Cardiac fibroblast (primary cell): Measurements from ENCODE around the gene STMND1.
A peak's percentile ranks its signal among the peaks of the same experiment; 100 is the strongest.

Experiments used
- DNase-seq, 2 donors: peaks; one replicate each; pipeline versions ENCODE4 v3.0.0 to v3.0.0-alpha.2; 2010; ENCODE audit warnings: low read depth in 2 of 2
- H3K4me3 ChIP-seq, 2 donors: replicated peaks in 1 of 2; 1 replicate in 1 of 2; 2 replicates in 1 of 2; pipeline ENCODE4 v1.5.1; 2011; ENCODE audit warnings: low read depth in 2 of 2, low read length in 2 of 2, mild to moderate bottlenecking in 2 of 2, moderate library complexity in 1 of 2
- CTCF ChIP-seq: IDR thresholded peaks from one replicate; pipeline ENCODE4 v1.5.1; 2011; ENCODE audit warnings: low read depth, mild to moderate bottlenecking, low read length, inconsistent platforms

Gene STMND1

DNA sequence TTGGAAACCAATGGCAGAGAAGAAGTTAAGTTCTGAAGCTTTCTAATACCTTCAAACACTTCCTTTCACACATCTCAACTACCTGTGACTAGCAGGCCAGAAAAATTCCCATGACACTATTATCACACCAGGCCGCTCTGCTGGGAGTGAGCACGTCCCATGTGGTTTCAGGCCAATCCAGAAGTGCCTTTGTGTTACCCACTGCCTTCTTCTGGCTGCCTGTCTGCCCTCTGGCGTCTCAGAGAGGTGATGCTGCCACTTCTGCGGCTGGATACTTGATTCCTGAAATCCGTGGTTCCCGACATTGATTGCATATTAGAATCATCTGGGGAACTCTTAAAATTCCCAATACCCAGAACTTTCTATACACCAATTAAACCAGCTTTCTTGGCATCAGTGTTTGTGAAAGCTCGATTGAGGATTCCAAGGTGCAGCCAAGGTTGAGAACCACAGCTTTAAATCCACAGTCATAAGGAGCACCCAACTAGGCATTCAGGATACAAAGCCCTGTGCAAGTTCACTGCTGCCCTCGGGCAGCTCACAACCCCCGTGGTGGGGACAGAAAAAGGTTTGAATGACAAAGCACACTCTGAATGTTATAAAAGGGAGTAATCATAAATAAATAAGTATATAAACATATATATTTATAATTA lies 65.6 kb downstream of the STMND1 start:
- TF ChIP-seq CTCF, result peak; percentile 45

GRCh38 chr6:17169291-17169690 lies 67.4 kb downstream of the STMND1 start:
- H3K4me3 ChIP-seq, result no peak overlapping the region
- TF ChIP-seq CTCF, result no peak
- peak; percentile 17 to 44 for DNase-seq

More for the DNA sequence above, 65.6 kb downstream of the STMND1 start:
- no peak overlapping the region for H3K4me3 ChIP-seq
- peak; percentile 38 to 47 for DNase-seq

DNA sequence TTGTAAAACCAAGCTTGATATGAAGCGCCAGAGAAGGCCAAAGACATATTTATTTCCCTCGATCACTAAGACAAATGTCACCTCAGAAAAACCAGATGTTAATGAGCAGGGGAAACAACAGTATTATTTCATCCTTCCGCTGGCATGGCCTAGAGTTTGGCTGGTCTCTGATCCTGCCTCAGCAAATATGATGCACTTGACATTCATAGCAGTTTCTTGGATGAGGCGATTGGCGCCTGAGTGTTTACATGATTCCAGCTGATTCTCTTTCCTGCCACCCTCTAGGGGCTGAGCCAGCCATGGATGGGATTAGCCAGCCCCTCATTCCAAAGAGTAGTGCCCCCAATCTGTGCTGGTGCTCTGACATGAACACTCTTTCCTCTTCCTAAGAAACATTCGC lies 67.9 kb downstream of the STMND1 start:
- DNase-seq, result no peak
- H3K4me3 ChIP-seq, result no peak overlapping the region
- TF ChIP-seq CTCF, result no peak

DNA sequence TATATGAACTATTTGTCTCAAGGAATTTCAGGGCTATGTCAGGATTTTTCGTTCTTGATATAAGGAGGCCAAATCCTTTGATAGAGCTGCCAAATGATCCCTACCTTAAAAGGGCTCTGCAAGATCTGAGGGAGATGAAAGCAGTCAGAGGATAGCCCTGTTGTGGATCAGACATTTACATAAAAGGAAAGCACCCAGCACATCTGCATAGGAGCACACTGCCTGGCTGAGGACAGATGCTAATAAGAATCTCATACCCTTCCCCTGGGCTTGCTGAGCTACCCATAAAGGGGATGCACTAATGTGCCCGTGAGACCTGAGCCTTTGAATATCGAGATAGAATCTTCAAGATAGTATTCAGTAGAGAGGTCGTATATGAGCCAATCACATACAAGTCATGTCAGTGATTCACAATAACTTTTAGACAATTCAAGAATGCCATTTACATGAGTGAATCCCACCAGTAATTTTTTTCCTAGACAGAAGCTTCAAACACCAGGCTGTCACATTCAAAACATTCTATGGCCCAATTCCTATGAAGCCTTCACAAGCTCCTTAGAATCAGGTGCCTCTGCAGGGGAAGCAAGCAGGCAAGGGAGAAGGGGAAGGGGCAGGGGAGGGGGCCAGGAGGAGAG lies 71.1 kb downstream of the STMND1 start:
- no peak overlapping the region for H3K4me3 ChIP-seq

GRCh38 chr6:17178326-17178725 lies 76.5 kb downstream of the STMND1 start:
- no peak overlapping the region for H3K4me3 ChIP-seq
- no peak for DNase-seq
- TF ChIP-seq CTCF, result no peak

More for the DNA sequence above, 71.1 kb downstream of the STMND1 start:
- DNase-seq, result no peak
- TF ChIP-seq CTCF, result no peak

DNA sequence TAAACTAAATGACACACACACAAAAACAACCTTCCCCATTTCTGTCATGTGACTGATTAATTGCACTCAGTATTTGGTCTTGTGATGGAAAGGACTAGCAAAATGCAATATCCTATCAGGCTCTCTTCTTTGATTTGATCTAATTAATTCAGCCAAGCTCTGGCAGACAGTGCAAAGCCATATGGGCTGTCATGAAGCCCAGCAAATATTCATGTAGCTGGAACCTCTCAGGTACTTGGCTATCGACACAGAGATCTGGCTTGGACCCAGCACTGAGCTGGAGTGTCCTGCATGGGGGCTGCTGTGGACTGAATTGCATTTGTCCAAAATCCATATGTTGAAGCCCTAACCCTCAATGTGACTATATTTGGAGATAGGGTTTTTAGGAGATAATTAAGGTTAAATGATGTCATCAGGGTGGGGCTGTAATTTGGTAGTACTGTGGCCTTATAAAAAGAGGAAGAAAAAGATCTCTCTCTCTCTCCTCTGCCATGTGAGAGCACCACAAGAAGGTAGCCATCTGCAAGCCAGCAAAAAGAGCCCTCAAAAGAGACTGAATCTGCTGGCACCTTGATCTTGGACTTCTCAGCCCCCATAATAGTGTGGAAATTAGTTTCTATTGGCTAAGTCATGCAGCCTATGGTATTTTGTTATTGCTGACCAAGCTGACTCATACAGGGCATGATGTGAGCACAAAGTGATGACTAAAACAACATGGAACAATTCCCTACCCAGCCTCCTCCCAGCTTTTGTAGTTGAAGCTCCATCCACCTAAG lies 77.1 kb downstream of the STMND1 start:
- peak in 1 of 2 donors; percentile 70 for DNase-seq
- no peak for TF ChIP-seq CTCF
- no peak overlapping the region for H3K4me3 ChIP-seq
